Measurements from ENCODE around the gene P2RX5.

Gene P2RX5

GRCh38 chr17:3667366-3668278 lies 28.3 kb downstream of the P2RX5 start:
- Histone ChIP-seq H3K79me2 (ENCODE audit: low read length) (peaks cover 18% of the 10 kb centered on the region), H3K36me3 (replicated peaks; ENCODE audit: low read depth, low read length) (no peaks in the 10 kb centered on the region), H3K9ac (ENCODE audit: low read length) (peak overlapping the region; percentile 76), H3K27ac (ENCODE audit: low read length) (no peak overlapping the region), H2AFZ (ENCODE audit: low read depth, low read length) (peak overlapping the region; percentile 45; the same call in 1 of the 2 replicates), H3K9me3 (ENCODE audit: insufficient read depth, low read length) (no peaks in the 10 kb centered on the region), H4K20me1 (ENCODE audit: insufficient read depth, low read length) (no peaks in the 10 kb centered on the region), H3K4me1 (ENCODE audit: low read length) (peaks cover 9% of the 10 kb centered on the region; the same call in 1 of the 2 replicates), H3K4me2 (ENCODE audit: low read length) (peak overlapping the region; percentile 96), H3K27me3 (ENCODE audit: low read depth, low read length) (no peaks in the 10 kb centered on the region), H3K4me3 (ENCODE audit: low read length) (peak overlapping the region; percentile 91)
- TF ChIP-seq CTCF (IDR thresholded peaks at IDR 0.05; ENCODE audit: low read depth, low read length) (no peak), EZH2phosphoT487 (IDR thresholded peaks at IDR 0.05; ENCODE audit: low read depth) (no peak)

GRCh38 chr17:3666516-3666915 lies 29.4 kb downstream of the P2RX5 start:
- no peaks in the 10 kb centered on the region for H3K36me3 ChIP-seq (replicated peaks; ENCODE audit: low read depth, low read length)
- no peaks in the 10 kb centered on the region for H4K20me1 ChIP-seq (ENCODE audit: insufficient read depth, low read length)
- H3K4me1 ChIP-seq (ENCODE audit: low read length), result peaks cover 9% of the 10 kb centered on the region; the same call in 1 of the 2 replicates
- no peak for TF ChIP-seq EZH2phosphoT487 (IDR thresholded peaks at IDR 0.05; ENCODE audit: low read depth)
- no peak for TF ChIP-seq CTCF (IDR thresholded peaks at IDR 0.05; ENCODE audit: low read depth, low read length)
- no peak overlapping the region for H3K4me2 ChIP-seq (ENCODE audit: low read length)
- H2AFZ ChIP-seq (ENCODE audit: low read depth, low read length), result no peak overlapping the region
- no peak overlapping the region for H3K4me3 ChIP-seq (ENCODE audit: low read length)
- no peaks in the 10 kb centered on the region for H3K9me3 ChIP-seq (ENCODE audit: insufficient read depth, low read length)
- no peak overlapping the region for H3K9ac ChIP-seq (ENCODE audit: low read length)
- H3K79me2 ChIP-seq (ENCODE audit: low read length), result peaks cover 18% of the 10 kb centered on the region
- no peaks in the 10 kb centered on the region for H3K27me3 ChIP-seq (ENCODE audit: low read depth, low read length)
- no peak overlapping the region for H3K27ac ChIP-seq (ENCODE audit: low read length)

GRCh38 chr17:3665834-3666233 lies 30.1 kb downstream of the P2RX5 start:
- no peaks in the 10 kb centered on the region for H4K20me1 ChIP-seq (ENCODE audit: insufficient read depth, low read length)
- TF ChIP-seq EZH2phosphoT487 (IDR thresholded peaks at IDR 0.05; ENCODE audit: low read depth) (no peak), CTCF (IDR thresholded peaks at IDR 0.05; ENCODE audit: low read depth, low read length) (no peak)

More at GRCh38 chr17:3665834-3666233, 30.1 kb downstream of the P2RX5 start:
- no peak overlapping the region for H3K4me3 ChIP-seq (ENCODE audit: low read length)
- H3K9ac ChIP-seq (ENCODE audit: low read length), result no peak overlapping the region
- H3K79me2 ChIP-seq (ENCODE audit: low read length), result peaks cover 18% of the 10 kb centered on the region
- peaks cover 9% of the 10 kb centered on the region; the same call in 1 of the 2 replicates for H3K4me1 ChIP-seq (ENCODE audit: low read length)
- H3K9me3 ChIP-seq (ENCODE audit: insufficient read depth, low read length), result no peaks in the 10 kb centered on the region
- no peaks in the 10 kb centered on the region for H3K27me3 ChIP-seq (ENCODE audit: low read depth, low read length)
- H3K36me3 ChIP-seq (replicated peaks; ENCODE audit: low read depth, low read length), result no peaks in the 10 kb centered on the region
- H3K4me2 ChIP-seq (ENCODE audit: low read length), result no peak overlapping the region
- no peak overlapping the region for H2AFZ ChIP-seq (ENCODE audit: low read depth, low read length)
- no peak overlapping the region for H3K27ac ChIP-seq (ENCODE audit: low read length)

Data from OCI-LY3 (cell line).